Astrocyte (in vitro differentiated cells and primary cell): Measurements from ENCODE around the gene TLX1. TPM values are rescaled to one million over a fixed set of nuclear protein-coding genes. Genes with fewer than 3 reads are reported as not detected.

ENCODE experiments used
- DNase-seq: peaks from one replicate; pipeline ENCODE4 v3.0.0-alpha.2; 2010; ENCODE audit warnings: low read depth
- FAIRE-seq: peaks from 2 replicates; lab custom pipeline; 2011; peaks lifted over from hg19 to GRCh38; lab: Jason Lieb, UNC
- H2AFZ ChIP-seq: 2 replicates; pipeline ENCODE4 v1.6.0; 2012; ENCODE audit warnings: low read depth, low read length, inconsistent platforms
- H3K27ac ChIP-seq: 2 replicates; pipeline ENCODE4 v1.5.1; 2011; ENCODE audit warnings: low read depth, low read length, inconsistent platforms
- H3K27me3 ChIP-seq: 2 replicates; pipeline ENCODE4 v1.6.0; 2011; ENCODE audit warnings: low read length, inconsistent platforms; ENCODE audit not compliant: insufficient read depth
- H3K36me3 ChIP-seq: 2 replicates; pipeline ENCODE4 v1.5.1; 2011; ENCODE audit warnings: low read length, inconsistent platforms; ENCODE audit not compliant: insufficient read depth
- H3K4me1 ChIP-seq: 2 replicates; pipeline ENCODE4 v1.5.1; 2011; ENCODE audit warnings: low read length, inconsistent platforms; ENCODE audit not compliant: insufficient read depth
- H3K4me2 ChIP-seq: 2 replicates; pipeline ENCODE4 v1.6.0; 2012; ENCODE audit warnings: low read length, inconsistent platforms
- H3K4me3 ChIP-seq: 2 replicates; pipeline ENCODE4 v1.5.1; 2011; ENCODE audit warnings: low read depth, mild to moderate bottlenecking, low read length, inconsistent platforms; ENCODE audit not compliant: insufficient read depth
- H3K79me2 ChIP-seq: 2 replicates; pipeline ENCODE4 v1.6.0; 2012; ENCODE audit warnings: mild to moderate bottlenecking, low read length, inconsistent platforms; ENCODE audit not compliant: insufficient read depth
- H3K9ac ChIP-seq: 2 replicates; pipeline ENCODE4 v1.6.0; 2012; ENCODE audit warnings: mild to moderate bottlenecking, low read length, inconsistent platforms
- H3K9me3 ChIP-seq: 2 replicates; pipeline ENCODE4 v1.5.1; 2012; ENCODE audit warnings: low read depth, mild to moderate bottlenecking, low read length, inconsistent platforms; ENCODE audit not compliant: insufficient read depth
- H4K20me1 ChIP-seq: 2 replicates; pipeline ENCODE4 v1.6.0; 2012; ENCODE audit warnings: low read length, inconsistent platforms; ENCODE audit not compliant: insufficient read depth
- H3K27ac Mint-ChIP-seq: one replicate; pipeline ENCODE4 v1.8.0; 2021; ENCODE audit warnings: mild to moderate bottlenecking, mixed read lengths; ENCODE audit not compliant: unreplicated experiment
- H3K27me3 Mint-ChIP-seq: one replicate; pipeline ENCODE4 v1.8.0; 2021; ENCODE audit warnings: low read depth, mixed read lengths; ENCODE audit not compliant: unreplicated experiment
- H3K36me3 Mint-ChIP-seq: one replicate; pipeline ENCODE4 v1.8.0; 2021; ENCODE audit warnings: low read depth, mixed read lengths; ENCODE audit not compliant: unreplicated experiment
- H3K4me1 Mint-ChIP-seq: one replicate; pipeline ENCODE4 v1.8.0; 2021; ENCODE audit warnings: low read depth, mixed read lengths; ENCODE audit not compliant: unreplicated experiment
- H3K4me3 Mint-ChIP-seq: one replicate; pipeline ENCODE4 v1.8.0; 2021; ENCODE audit warnings: mild to moderate bottlenecking, moderate library complexity, mixed read lengths; ENCODE audit not compliant: unreplicated experiment
- H3K9me3 Mint-ChIP-seq: one replicate; pipeline ENCODE4 v1.8.0; 2021; ENCODE audit warnings: mild to moderate bottlenecking, mixed read lengths; ENCODE audit not compliant: unreplicated experiment
- CTCF ChIP-seq: IDR thresholded peaks from 2 replicates; pipeline ENCODE4 v1.5.1; 2011; ENCODE audit warnings: low read depth, mild to moderate bottlenecking, inconsistent platforms, low read length, moderate library complexity; ENCODE audit not compliant: insufficient read depth
- EZH2 ChIP-seq: IDR thresholded peaks from 2 replicates; pipeline ENCODE4 v1.6.1; 2012; ENCODE audit warnings: mild to moderate bottlenecking, low read length, inconsistent platforms; ENCODE audit not compliant: insufficient read depth
- total RNA-seq: library from RNA; stranded (reverse); gene quantifications from 2 replicates; pipeline ENCODE4 v1.2.1, GENCODE V29; 2021

Gene TLX1
- total RNA-seq, 1 donor from 2014 or later, result not detected

- no peak for DNase-seq
- H3K4me2 ChIP-seq, result no peak overlapping the region
- no peak overlapping the region for H2AFZ ChIP-seq
- peaks cover 84% of the 10 kb centered on the region for H3K27me3 Mint-ChIP-seq
- no peak overlapping the region for H3K27ac Mint-ChIP-seq
- H3K4me3 ChIP-seq, result no peak overlapping the region
- TF ChIP-seq EZH2, result no peak
- no peak for TF ChIP-seq CTCF
- H3K4me1 Mint-ChIP-seq, result peaks cover 6% of the 10 kb centered on the region
- no peak for FAIRE-seq
- H3K9me3 ChIP-seq, result peaks cover 6% of the 10 kb centered on the region
- no peak overlapping the region for H3K4me3 Mint-ChIP-seq
- no peak overlapping the region for H3K9ac ChIP-seq
- peaks cover 90% of the 10 kb centered on the region for H3K27me3 ChIP-seq
- H3K9me3 Mint-ChIP-seq, result peaks cover 19% of the 10 kb centered on the region
- no peaks in the 10 kb centered on the region for H3K36me3 Mint-ChIP-seq
- H3K36me3 ChIP-seq, result no peaks in the 10 kb centered on the region
- H3K27ac ChIP-seq, result no peak overlapping the region
- H3K4me1 ChIP-seq, result no peaks in the 10 kb centered on the region
- no peaks in the 10 kb centered on the region for H3K79me2 ChIP-seq
- H4K20me1 ChIP-seq, result peaks cover 5% of the 10 kb centered on the region
Observed at GRCh38 chr10:101145145-101145544, 14.0 kb downstream of the TLX1 start.

- Histone ChIP-seq H3K36me3 (no peaks in the 10 kb centered on the region), H3K4me1 (no peaks in the 10 kb centered on the region), H3K27me3 (peaks cover 84% of the 10 kb centered on the region), H2AFZ (no peak overlapping the region), H3K27ac (no peak overlapping the region), H3K4me3 (no peak overlapping the region), H3K79me2 (no peaks in the 10 kb centered on the region), H3K9me3 (peaks cover 6% of the 10 kb centered on the region), H3K9ac (no peak overlapping the region), H3K4me2 (no peak overlapping the region), H4K20me1 (peaks cover 5% of the 10 kb centered on the region)
- DNase-seq (no peak), FAIRE-seq (no peak)
- Mint-ChIP-seq H3K27ac (no peak overlapping the region), H3K4me1 (peaks cover 6% of the 10 kb centered on the region), H3K36me3 (no peaks in the 10 kb centered on the region), H3K27me3 (peaks cover 86% of the 10 kb centered on the region), H3K4me3 (no peak overlapping the region), H3K9me3 (peaks cover 19% of the 10 kb centered on the region)
- TF ChIP-seq CTCF, result no peak
- TF ChIP-seq EZH2, result peak; percentile 76
Observed at GRCh38 chr10:101145750-101146391, 14.8 kb downstream of the TLX1 start.
